H1 (cell line): ENCODE results near the gene PPM1K. TPM values are rescaled to one million over a fixed set of nuclear protein-coding genes. Genes with fewer than 3 reads are reported as not detected.

Source experiments
- CTCF ChIA-PET: fragments of 300-600 bp; sonication (Branson Sonifier 250); formaldehyde crosslinking; loops from one replicate; lab custom pipeline; 2021; ENCODE audit not compliant: partially characterized antibody; lab: Charles Lee
- POLR2A ChIA-PET: fragments of 300-600 bp; sonication (Branson Sonifier 250); formaldehyde crosslinking; loops from one replicate; lab custom pipeline; 2021; ENCODE audit warnings: inconsistent platforms; ENCODE audit not compliant: partially characterized antibody; lab: Charles Lee
- DNase-seq, 2 experiments: peaks; one replicate each; pipeline versions ENCODE4 v3.0.0 to v3.0.0-alpha.2; 2010 to 2022; ENCODE audit warnings: low spot score in 2 of 2, low read depth in 1 of 2, mixed read lengths in 1 of 2
- FAIRE-seq: peaks from 2 replicates; lab custom pipeline; 2011; peaks lifted over from hg19 to GRCh38; lab: Jason Lieb, UNC
- H2AFZ ChIP-seq: 2 replicates; pipeline ENCODE4 v1.8.1; 2012; ENCODE audit warnings: low read length, inconsistent platforms
- H2AK5ac ChIP-seq: 2 replicates; pipeline ENCODE4 v1.6.1; 2013; ENCODE audit warnings: low read depth, low read length
- H2BK120ac ChIP-seq: replicated peaks from 2 replicates; pipeline ENCODE3; 2013; ENCODE audit warnings: low read depth, low read length, inconsistent platforms
- H2BK12ac ChIP-seq: 2 replicates; pipeline ENCODE4 v1.6.1; 2013; ENCODE audit warnings: low read depth, low read length
- H2BK15ac ChIP-seq: 2 replicates; pipeline ENCODE4 v1.6.1; 2013; ENCODE audit warnings: low read length
- H2BK20ac ChIP-seq: 2 replicates; pipeline ENCODE4 v1.6.1; 2013; ENCODE audit warnings: low read length
- H2BK5ac ChIP-seq: 2 replicates; pipeline ENCODE4 v1.6.1; 2013; ENCODE audit warnings: low read depth, low read length
- H3K14ac ChIP-seq: 2 replicates; pipeline ENCODE4 v1.6.1; 2013; ENCODE audit warnings: inconsistent platforms; ENCODE audit not compliant: insufficient read length
- H3K18ac ChIP-seq: 2 replicates; pipeline ENCODE4 v1.6.1; 2013; ENCODE audit warnings: low read length; ENCODE audit errors: extremely low read depth
- H3K23ac ChIP-seq: 2 replicates; pipeline ENCODE4 v1.6.1; 2013; ENCODE audit warnings: inconsistent platforms; ENCODE audit not compliant: insufficient read length
- H3K23me2 ChIP-seq: 2 replicates; pipeline ENCODE4 v1.6.1; 2013; ENCODE audit warnings: low read depth, low read length
- H3K27ac ChIP-seq: 2 replicates; pipeline ENCODE4 v1.6.1; 2011; ENCODE audit warnings: low read depth, low read length, inconsistent platforms
- H3K27me3 ChIP-seq, 4 experiments: replicated peaks in 1 of 4; 1 replicate in 1 of 4; 2 replicates in 3 of 4; pipeline versions ENCODE4 v1.6.1 to v1.8.1; 2011 to 2013; ENCODE audit warnings: low read length in 3 of 4, mild to moderate bottlenecking in 3 of 4, inconsistent platforms in 2 of 4, mixed read lengths in 2 of 4, moderate library complexity in 1 of 4; ENCODE audit not compliant: control insufficient read depth in 3 of 4, insufficient read depth in 3 of 4; ENCODE audit errors: extremely low read depth in 1 of 4
- H3K36me3 ChIP-seq, 4 experiments: 2 replicates each; pipeline versions ENCODE4 v1.6.1 to v1.8.1; 2011 to 2013; ENCODE audit warnings: mild to moderate bottlenecking in 4 of 4, low read length in 3 of 4, moderate library complexity in 2 of 4, control low read depth in 1 of 4, inconsistent platforms in 1 of 4; ENCODE audit not compliant: insufficient read depth in 4 of 4, control insufficient read depth in 2 of 4
- H3K4ac ChIP-seq: replicated peaks from 2 replicates; pipeline ENCODE3; 2013; ENCODE audit warnings: low read length, low read depth, mixed read lengths, inconsistent platforms; ENCODE audit not compliant: insufficient read length
- H3K4me1 ChIP-seq, 4 experiments: replicated peaks in 1 of 4; 1 replicate in 1 of 4; 2 replicates in 3 of 4; pipeline versions ENCODE4 v1.6.1 to v1.8.1; 2011 to 2013; ENCODE audit warnings: low read length in 3 of 4, inconsistent platforms in 2 of 4, mixed read lengths in 1 of 4; ENCODE audit not compliant: insufficient read depth in 4 of 4, control insufficient read depth in 3 of 4
- H3K4me2 ChIP-seq, 2 experiments: 2 replicates each; pipeline versions ENCODE4 v1.6.1 to v1.8.1; 2011 to 2013; ENCODE audit warnings: low read depth in 2 of 2, low read length in 2 of 2, control low read depth in 1 of 2, inconsistent platforms in 1 of 2, mild to moderate bottlenecking in 1 of 2; ENCODE audit not compliant: insufficient read depth in 1 of 2
- H3K4me3 ChIP-seq, 4 experiments: fragments of 200-600, 300-600 bp in 1 of 4; sonication (generic), shearing (Covaris generic), sonication (Bioruptor Twin) in 1 of 4; 2 replicates each; pipeline versions ENCODE4 v1.5.1 to v1.8.1; 2011 to 2016; ENCODE audit warnings: low read length in 4 of 4, low read depth in 3 of 4, control low read depth in 2 of 4, inconsistent platforms in 2 of 4, mild to moderate bottlenecking in 2 of 4, mixed read lengths in 1 of 4, moderate library complexity in 1 of 4; ENCODE audit not compliant: insufficient read depth in 2 of 4; ENCODE audit errors: extremely low read depth in 1 of 4
- H3K56ac ChIP-seq: replicated peaks from 2 replicates; pipeline ENCODE3; 2013; ENCODE audit warnings: low read depth, mild to moderate bottlenecking, mixed read lengths, low read length, inconsistent platforms; ENCODE audit not compliant: insufficient read length
- H3K79me1 ChIP-seq: 2 replicates; pipeline ENCODE4 v1.6.1; 2013; ENCODE audit warnings: low read depth, low read length, control low read depth
- H3K79me2 ChIP-seq, 2 experiments: 2 replicates each; pipeline versions ENCODE4 v1.6.1 to v1.8.1; 2012 to 2013; ENCODE audit warnings: low read length in 2 of 2, mild to moderate bottlenecking in 2 of 2, inconsistent platforms in 1 of 2; ENCODE audit not compliant: insufficient read depth in 2 of 2, control insufficient read depth in 1 of 2
- H3K9ac ChIP-seq, 4 experiments: replicated peaks in 1 of 4; 1 replicate in 1 of 4; 2 replicates in 3 of 4; pipeline versions ENCODE4 v1.6.1 to v1.8.1; 2011 to 2013; ENCODE audit warnings: low read depth in 3 of 4, low read length in 3 of 4, control low read depth in 2 of 4, mild to moderate bottlenecking in 2 of 4, moderate library complexity in 2 of 4, inconsistent platforms in 1 of 4; ENCODE audit errors: extremely low read depth in 1 of 4
- H3K9me3 ChIP-seq, 2 experiments: 2 replicates each; pipeline versions ENCODE4 v1.6.1 to v1.8.1; 2012 to 2013; ENCODE audit warnings: mild to moderate bottlenecking in 2 of 2, moderate library complexity in 2 of 2, control low read depth in 1 of 2, inconsistent platforms in 1 of 2, low read depth in 1 of 2, low read length in 1 of 2, mixed read lengths in 1 of 2; ENCODE audit not compliant: insufficient read depth in 2 of 2
- H4K20me1 ChIP-seq, 2 experiments: replicated peaks in 1 of 2; 2 replicates each; pipeline versions ENCODE3 to v1.8.1; 2011 to 2013; ENCODE audit warnings: inconsistent platforms in 2 of 2, low read length in 2 of 2, mild to moderate bottlenecking in 1 of 2; ENCODE audit not compliant: insufficient read depth in 2 of 2, control insufficient read depth in 1 of 2
- H4K5ac ChIP-seq: 2 replicates; pipeline ENCODE4 v1.6.1; 2013; ENCODE audit warnings: low read length, low read depth, mixed read lengths, inconsistent platforms; ENCODE audit not compliant: insufficient read length
- H4K8ac ChIP-seq: 2 replicates; pipeline ENCODE4 v1.8.0; 2013; ENCODE audit warnings: mild to moderate bottlenecking, moderate library complexity, low read length, inconsistent platforms; ENCODE audit not compliant: insufficient read depth; ENCODE audit errors: extremely low read depth
- H4K91ac ChIP-seq: replicated peaks from 2 replicates; pipeline ENCODE3; 2013; ENCODE audit warnings: low read length, mixed read lengths, inconsistent platforms; ENCODE audit not compliant: insufficient read length
- CEBPB ChIP-seq: IDR thresholded peaks from 2 replicates; pipeline ENCODE4 v1.6.1; 2012; ENCODE audit warnings: low read depth, low read length
- CHD2 ChIP-seq: IDR thresholded peaks from 2 replicates; pipeline ENCODE4 v1.6.1; 2012; ENCODE audit warnings: low read length, improper control_type of control experiment
- CTCF ChIP-seq, 3 experiments: IDR thresholded peaks; 1 replicate in 2 of 3; 2 replicates in 1 of 3; pipeline versions ENCODE4 v1.5.1 to v1.6.1; 2011; ENCODE audit warnings: low read length in 3 of 3, mild to moderate bottlenecking in 3 of 3, inconsistent platforms in 2 of 3, low read depth in 1 of 3, moderate library complexity in 1 of 3; ENCODE audit not compliant: insufficient read depth in 1 of 3; ENCODE audit errors: control extremely low read depth in 1 of 3
- GTF2F1 ChIP-seq: IDR thresholded peaks from 2 replicates; pipeline ENCODE4 v1.6.1; 2012; ENCODE audit warnings: low read depth, low read length, improper control_type of control experiment, borderline replicate concordance
- MAFK ChIP-seq: IDR thresholded peaks from 2 replicates; pipeline ENCODE4 v1.6.1; 2012; ENCODE audit warnings: low read depth, mild to moderate bottlenecking, improper control_type of control experiment, low read length
- NRF1 ChIP-seq: IDR thresholded peaks from 2 replicates; pipeline ENCODE4 v1.6.1; 2011; ENCODE audit warnings: mild to moderate bottlenecking, low read depth, low read length, improper control_type of control experiment
- POLR2A ChIP-seq, 2 experiments: IDR thresholded peaks; 1 replicate in 1 of 2; 2 replicates in 1 of 2; pipeline ENCODE4 v1.6.1; 2011; ENCODE audit warnings: low read depth in 2 of 2, low read length in 2 of 2, mild to moderate bottlenecking in 2 of 2; ENCODE audit errors: control extremely low read depth in 1 of 2
- POLR2AphosphoS5 ChIP-seq: IDR thresholded peaks from 2 replicates; pipeline ENCODE4 v1.6.1; 2011; ENCODE audit warnings: low read depth, low read length
- POU5F1 ChIP-seq: IDR thresholded peaks from 2 replicates; pipeline ENCODE4 v1.6.1; 2011; ENCODE audit warnings: low read depth, mild to moderate bottlenecking, low read length, moderate library complexity
- SIX5 ChIP-seq: IDR thresholded peaks from 2 replicates; pipeline ENCODE4 v1.6.1; 2011; ENCODE audit warnings: mild to moderate bottlenecking, low read depth, low read length
- SP2 ChIP-seq: IDR thresholded peaks from 2 replicates; pipeline ENCODE4 v1.6.1; 2012; ENCODE audit warnings: mild to moderate bottlenecking, low read length, inconsistent platforms
- YY1 ChIP-seq: IDR thresholded peaks from 2 replicates; pipeline ENCODE4 v1.6.1; 2011; ENCODE audit warnings: low read depth, mild to moderate bottlenecking, low read length
- WGBS, 2 experiments: shearing (Covaris generic) in 1 of 2; methylation state at CpG; one replicate each; pipeline versions ENCODE4 v1.1.6 to v1.1.7; 2013 to 2015; ENCODE audit warnings: low lambda C conversion rate in 2 of 2, mixed read lengths in 2 of 2, inconsistent platforms in 1 of 2, low coverage in 1 of 2, missing lambda C conversion rate in 1 of 2; ENCODE audit not compliant: insufficient replicate concordance in 2 of 2, insufficient coverage in 1 of 2, insufficient read length in 1 of 2; ENCODE audit errors: extremely low coverage in 1 of 2, missing lambda C conversion rate in 1 of 2; 5-methylcytosine and 5-hydroxymethylcytosine counted together
- polyA plus RNA-seq, 7 experiments: library from polyadenylated mRNA; depleted of rRNA in 3 of 7; stranded (reverse) in 5 of 7; unstranded in 2 of 7; fragments of >200 nt in 5 of 7; fragments of 200-250 nt in 2 of 7; gene quantifications; 1 replicate in 5 of 7; 2 replicates in 1 of 7; 4 replicates in 1 of 7; pipeline versions ENCODE4 v1.2.1 to v1.2.3, GENCODE V29; 2011 to 2013; ENCODE audit warnings: missing spikeins in 2 of 7, mixed read lengths in 2 of 7
- total RNA-seq: library from RNA; stranded (reverse); fragmentation: NEBNext Ultra II Directional; extraction: Animal tissue kit (Norgen Biotek cat#: 25700); gene quantifications from 2 replicates; pipeline ENCODE4 v1.2.1, GENCODE V29; 2021

Gene PPM1K
- total and polyA plus RNA-seq, 2 of the 8 experiments (the other 6 are each of a cell fraction or from before 2014, with no cell fraction given), result 4.2 to 10.7 TPM

DNA sequence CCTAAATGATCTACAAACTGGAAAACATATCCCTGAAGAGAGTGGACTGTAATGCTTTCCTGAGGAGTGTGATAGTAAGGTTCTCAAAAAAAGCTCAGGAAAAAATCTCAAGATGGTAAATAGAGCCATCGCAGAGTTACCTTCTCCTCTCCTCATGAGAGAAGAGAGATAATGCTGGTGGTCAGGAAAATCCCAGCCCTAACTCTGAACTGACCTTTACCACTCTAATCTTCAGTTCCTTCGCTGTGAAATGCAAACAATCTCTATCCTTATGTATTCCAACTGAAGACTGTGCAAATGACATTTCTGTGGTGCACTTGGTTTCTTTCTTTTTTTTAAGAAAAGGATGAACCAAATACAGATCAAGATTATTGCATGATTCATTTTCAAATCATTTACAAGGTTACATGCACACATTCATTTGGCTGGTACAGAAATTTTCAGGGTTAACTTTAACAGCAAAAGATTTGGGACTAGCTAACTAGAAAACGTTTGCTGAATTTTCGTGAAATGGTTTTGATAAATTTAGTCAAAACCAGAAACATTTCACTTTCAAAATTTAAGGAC is 8.3 kb downstream of the PPM1K start:
- CTCF ChIA-PET, result interaction anchor here (0.6 kb wide), 2 partner anchors 387 to 1286 kb away, joined by 3 to 4 read pairs; no protein-coding TSS in a partner anchor
- Histone ChIP-seq H3K4me1 (no peaks in the 10 kb centered on the region), H3K4me3 (no peak overlapping the region), H3K4ac (no peak overlapping the region), H3K14ac (no peak overlapping the region), H2AK5ac (no peak overlapping the region), H2AFZ (no peak overlapping the region), H4K91ac (no peak overlapping the region), H3K9ac (no peak overlapping the region), H3K27me3 (no peaks in the 10 kb centered on the region), H2BK15ac (no peak overlapping the region), H3K27ac (no peak overlapping the region), H4K20me1 (no peaks in the 10 kb centered on the region), H3K23ac (no peak overlapping the region), H3K79me1 (no peaks in the 10 kb centered on the region), H2BK20ac (no peak overlapping the region), H3K9me3 (peaks cover 20% of the 10 kb centered on the region in 2 experiments), H2BK5ac (no peak overlapping the region), H4K8ac (no peak overlapping the region), H3K36me3 (peaks cover 0 to 22% (median 4%) of the 10 kb centered on the region in 4 experiments; a peak in 4 of 8 replicates), H3K23me2 (no peaks in the 10 kb centered on the region), H2BK120ac (no peak overlapping the region), H4K5ac (no peak overlapping the region), H3K79me2 (no peaks in the 10 kb centered on the region), H3K4me2 (no peak overlapping the region), H2BK12ac (no peak overlapping the region), H3K18ac (no peak overlapping the region), H3K56ac (no peak overlapping the region)
- FAIRE-seq (peak; percentile 39), DNase-seq (no peak)
- POLR2A ChIA-PET, result no interaction called here
- 81% methylated on average over 4 of the region's 4 CpGs; no CpG with 5 or more reads in 1 of the 2 experiments for WGBS, 2 experiments
- TF ChIP-seq YY1 (no peak), POLR2A (IDR thresholded peaks at IDR 0.05; ENCODE audit: control extremely low read depth in 1 of 2, low read depth in 2 of 2, low read length in 2 of 2) (no peak), SIX5 (no peak), SP2 (no peak), POU5F1 (no peak), CEBPB (no peak), CTCF (IDR thresholded peaks at IDR 0.05; ENCODE audit: control extremely low read depth in 1 of 3, insufficient read depth in 1 of 3, low read depth in 1 of 3, low read length in 3 of 3) (no peak), GTF2F1 (no peak), POLR2AphosphoS5 (no peak), MAFK (no peak), NRF1 (no peak), CHD2 (no peak)
